GM23248 (cell line): ENCODE measurements around the gene FAM114A1.

Source experiments
- EZH2 ChIP-seq: fragments of 200-600 bp; sonication (generic); IDR thresholded peaks from 2 replicates; pipeline ENCODE4 v1.6.1; 2018; ENCODE audit warnings: antibody characterized with exemption, mild to moderate bottlenecking; ENCODE audit not compliant: insufficient read depth, poor library complexity, severe bottlenecking
- EZH2phosphoT487 ChIP-seq: fragments of 200-600 bp; sonication (generic); IDR thresholded peaks from 2 replicates; pipeline ENCODE4 v1.6.1; 2018; ENCODE audit warnings: antibody characterized with exemption, moderate library complexity, mild to moderate bottlenecking, low read depth; ENCODE audit not compliant: insufficient read depth

GRCh38 chr4:38867478-38868058 lies at the start of gene FAM114A1:
- TF ChIP-seq EZH2 (no peak), EZH2phosphoT487 (no peak)
